ENCODE data around the gene NEDD9.

The NEDD9 gene

DNA sequence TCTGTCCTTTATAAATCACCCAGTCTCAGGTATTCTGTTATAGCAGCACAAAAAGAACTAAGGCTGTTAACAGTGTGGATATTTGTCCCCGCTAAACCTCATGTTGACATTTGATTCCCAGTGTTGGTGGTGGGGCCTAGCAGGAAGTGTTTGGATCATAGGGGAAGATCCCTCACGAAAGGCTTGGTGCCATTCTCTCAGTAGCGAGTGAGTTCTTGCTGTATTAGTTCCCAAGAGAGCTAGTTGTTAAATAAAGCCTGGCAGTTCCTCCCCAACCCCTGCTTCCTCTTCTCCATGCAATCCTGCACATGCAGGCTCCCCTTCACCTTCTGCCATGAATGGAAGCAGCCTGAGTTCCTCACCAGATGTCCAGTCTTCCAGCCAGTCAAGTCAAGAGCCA is 91.2 kb downstream of the NEDD9 start:
- TF ChIP-seq GATA2 (IDR thresholded peaks at IDR 0.05; ENCODE audit: low read depth, low read length) = no peak
- TF ChIP-seq GATA3 (IDR thresholded peaks at IDR 0.05; ENCODE audit: low read depth, low read length) = no peak

- TF ChIP-seq GATA3 (IDR thresholded peaks at IDR 0.05; ENCODE audit: low read depth, low read length) = no peak
- TF ChIP-seq GATA2 (IDR thresholded peaks at IDR 0.05; ENCODE audit: low read depth, low read length) = no peak
Observed at GRCh38 chr6:11140056-11140455, 92.4 kb downstream of the NEDD9 start.

GRCh38 chr6:11139051-11139960 is 93.2 kb downstream of the NEDD9 start:
- TF ChIP-seq GATA2 (IDR thresholded peaks at IDR 0.05; ENCODE audit: low read depth, low read length) (no peak), GATA3 (IDR thresholded peaks at IDR 0.05; ENCODE audit: low read depth, low read length) (no peak)

- TF ChIP-seq GATA2 (IDR thresholded peaks at IDR 0.05; ENCODE audit: low read depth, low read length) = no peak
- no peak for TF ChIP-seq GATA3 (IDR thresholded peaks at IDR 0.05; ENCODE audit: low read depth, low read length)
Observed at GRCh38 chr6:11136809-11137208, 95.7 kb downstream of the NEDD9 start.

Data from SH-SY5Y (cell line).